Trophoblast cell (in vitro differentiated cells and primary cell): ENCODE data around the gene OR1E2.
"Not testable (repeated sequence)": the region's sequence is repeated elsewhere in the genome, so short reads cannot be mapped to it uniquely, and the experiment has no call there.

Source experiments
- DNase-seq, 2 donors: peaks; one replicate each; pipeline ENCODE4 v3.0.0-alpha.2; 2016
- H2AFZ ChIP-seq: 2 replicates; pipeline ENCODE4 v1.6.1; 2013; ENCODE audit warnings: low read length, moderate library complexity, mild to moderate bottlenecking; ENCODE audit not compliant: insufficient read depth, poor library complexity
- H2AK5ac ChIP-seq: 2 replicates; pipeline ENCODE4 v1.6.1; 2013; ENCODE audit warnings: mild to moderate bottlenecking, low read length
- H2BK120ac ChIP-seq: 2 replicates; pipeline ENCODE4 v1.6.1; 2013; ENCODE audit warnings: low read length, mild to moderate bottlenecking, moderate library complexity; ENCODE audit not compliant: insufficient read depth, poor library complexity
- H2BK12ac ChIP-seq: 2 replicates; pipeline ENCODE4 v1.6.1; 2013; ENCODE audit warnings: mild to moderate bottlenecking, low read length, moderate library complexity
- H2BK5ac ChIP-seq: 2 replicates; pipeline ENCODE4 v1.6.1; 2013; ENCODE audit warnings: low read length, low read depth, moderate library complexity, mild to moderate bottlenecking; ENCODE audit not compliant: poor library complexity
- H3K14ac ChIP-seq: 2 replicates; pipeline ENCODE4 v1.6.1; 2013; ENCODE audit warnings: mild to moderate bottlenecking, low read length
- H3K18ac ChIP-seq: 2 replicates; pipeline ENCODE4 v1.6.1; 2013; ENCODE audit warnings: mild to moderate bottlenecking, low read length
- H3K23ac ChIP-seq: 2 replicates; pipeline ENCODE4 v1.6.1; 2013; ENCODE audit warnings: low read length
- H3K27ac ChIP-seq: 2 replicates; pipeline ENCODE4 v1.5.1; 2013; ENCODE audit warnings: low read depth, mild to moderate bottlenecking, inconsistent platforms, low read length, moderate library complexity
- H3K27me3 ChIP-seq: 2 replicates; pipeline ENCODE4 v1.6.1; 2013; ENCODE audit warnings: inconsistent platforms, mild to moderate bottlenecking, low read length, moderate library complexity; ENCODE audit not compliant: insufficient read depth
- H3K36me3 ChIP-seq, 2 experiments: 1 replicate in 1 of 2; 2 replicates in 1 of 2; pipeline ENCODE4 v1.6.1; 2013; ENCODE audit warnings: low read length in 2 of 2, mild to moderate bottlenecking in 2 of 2, moderate library complexity in 1 of 2; ENCODE audit not compliant: insufficient read depth in 2 of 2, control insufficient read depth in 1 of 2
- H3K4ac ChIP-seq: 2 replicates; pipeline ENCODE4 v1.6.1; 2013; ENCODE audit warnings: low read depth, mild to moderate bottlenecking, low read length, moderate library complexity
- H3K4me1 ChIP-seq, 2 experiments: 1 replicate in 1 of 2; 2 replicates in 1 of 2; pipeline ENCODE4 v1.6.1; 2013; ENCODE audit warnings: low read length in 2 of 2, mild to moderate bottlenecking in 2 of 2, moderate library complexity in 1 of 2; ENCODE audit not compliant: insufficient read depth in 2 of 2, control insufficient read depth in 1 of 2
- H3K4me2 ChIP-seq: 2 replicates; pipeline ENCODE4 v1.6.1; 2013; ENCODE audit warnings: inconsistent platforms, mild to moderate bottlenecking, low read length, moderate library complexity
- H3K4me3 ChIP-seq: 2 replicates; pipeline ENCODE4 v1.5.1; 2013; ENCODE audit warnings: mild to moderate bottlenecking, low read depth, low read length, inconsistent platforms
- H3K79me1 ChIP-seq: one replicate; pipeline ENCODE4 v1.6.1; 2013; ENCODE audit warnings: low read length
- H3K79me2 ChIP-seq: 2 replicates; pipeline ENCODE4 v1.6.1; 2013; ENCODE audit warnings: low read length, mild to moderate bottlenecking; ENCODE audit not compliant: control insufficient read depth, insufficient read depth, poor library complexity
- H3K9ac ChIP-seq: 2 replicates; pipeline ENCODE4 v1.6.1; 2013; ENCODE audit warnings: mild to moderate bottlenecking, low read length
- H3K9me3 ChIP-seq: 2 replicates; pipeline ENCODE4 v1.6.1; 2013; ENCODE audit warnings: low read depth, mild to moderate bottlenecking, control low read depth, inconsistent platforms, low read length; ENCODE audit not compliant: insufficient read depth
- H4K12ac ChIP-seq: 2 replicates; pipeline ENCODE4 v1.6.1; 2013; ENCODE audit warnings: low read depth, mild to moderate bottlenecking, low read length, moderate library complexity
- H4K8ac ChIP-seq: 2 replicates; pipeline ENCODE4 v1.6.1; 2013; ENCODE audit warnings: low read depth, mild to moderate bottlenecking, low read length, moderate library complexity
- H4K91ac ChIP-seq: one replicate; pipeline ENCODE4 v1.6.1; 2013; ENCODE audit warnings: low read depth, mild to moderate bottlenecking, low read length, moderate library complexity
- WGBS: extraction: QIAGEN DNeasy Blood & Tissue Kit; methylation state at CpG from one replicate; pipeline ENCODE4 v1.1.7; 2013; ENCODE audit warnings: missing lambda C conversion rate; ENCODE audit not compliant: insufficient read length, insufficient coverage; ENCODE audit errors: extremely low coverage; 5-methylcytosine and 5-hydroxymethylcytosine counted together

The OR1E2 gene

GRCh38 chr17:3469529-3469928, 35.9 kb upstream of the OR1E2 start:
- DNase-seq, result no peak
- Histone ChIP-seq H3K27ac (no peak overlapping the region), H3K27me3 (no peaks in the 10 kb centered on the region), H3K4me3 (no peak overlapping the region), H3K4me1 (no peaks in the 10 kb centered on the region), H3K36me3 (no peaks in the 10 kb centered on the region), H4K12ac (no peak overlapping the region), H2BK5ac (no peak overlapping the region), H3K14ac (no peak overlapping the region), H3K9me3 (no peaks in the 10 kb centered on the region), H3K4ac (no peak overlapping the region), H3K79me2 (no peaks in the 10 kb centered on the region), H3K23ac (no peak overlapping the region), H2BK12ac (no peak overlapping the region), H2AK5ac (no peak overlapping the region), H2AFZ (no peak overlapping the region), H4K91ac (no peak overlapping the region), H3K79me1 (no peaks in the 10 kb centered on the region), H3K4me2 (no peak overlapping the region), H2BK120ac (no peak overlapping the region), H3K9ac (no peak overlapping the region), H3K18ac (no peak overlapping the region), H4K8ac (no peak overlapping the region)
- WGBS, result no CpG with 5 or more reads among the region's 5 CpGs

- H2AFZ ChIP-seq, H2AK5ac ChIP-seq, H3K18ac ChIP-seq, DNase-seq, H3K4me1 ChIP-seq, H3K9me3 ChIP-seq, H3K79me2 ChIP-seq, H3K14ac ChIP-seq, H3K79me1 ChIP-seq, H2BK120ac ChIP-seq, H3K4ac ChIP-seq, H3K4me2 ChIP-seq, H4K91ac ChIP-seq, H3K9ac ChIP-seq, H4K12ac ChIP-seq, H3K27me3 ChIP-seq, H2BK12ac ChIP-seq, H3K36me3 ChIP-seq, H4K8ac ChIP-seq, H3K27ac ChIP-seq, H3K23ac ChIP-seq, H3K4me3 ChIP-seq, H2BK5ac ChIP-seq: not testable (repeated sequence)
- WGBS, result no CpG with 5 or more reads among the region's 1 CpG
Measured at GRCh38 chr17:3466355-3466754, 32.7 kb upstream of the OR1E2 start.

- Histone ChIP-seq H2BK12ac (no peak overlapping the region), H3K79me1 (no peaks in the 10 kb centered on the region), H3K27ac (no peak overlapping the region), H3K4ac (no peak overlapping the region), H3K9ac (no peak overlapping the region), H3K4me1 (no peaks in the 10 kb centered on the region), H3K27me3 (no peaks in the 10 kb centered on the region), H3K18ac (no peak overlapping the region), H4K12ac (no peak overlapping the region), H3K4me2 (no peak overlapping the region), H3K4me3 (no peak overlapping the region), H4K8ac (no peak overlapping the region), H3K23ac (no peak overlapping the region), H2AK5ac (no peak overlapping the region), H3K36me3 (no peaks in the 10 kb centered on the region), H3K79me2 (no peaks in the 10 kb centered on the region), H3K9me3 (no peaks in the 10 kb centered on the region), H3K14ac (no peak overlapping the region), H2BK5ac (no peak overlapping the region), H4K91ac (no peak overlapping the region), H2BK120ac (no peak overlapping the region), H2AFZ (no peak overlapping the region)
- no peak for DNase-seq
- WGBS, result no CpG with 5 or more reads among the region's 2 CpGs
Measured at GRCh38 chr17:3448059-3448665, 14.5 kb upstream of the OR1E2 start.

- Histone ChIP-seq H4K12ac (no peak overlapping the region), H3K79me2 (no peaks in the 10 kb centered on the region), H2BK12ac (no peak overlapping the region), H3K36me3 (no peaks in the 10 kb centered on the region), H3K4me3 (no peak overlapping the region), H3K14ac (no peak overlapping the region), H3K4ac (no peak overlapping the region), H3K27ac (no peak overlapping the region), H2BK120ac (no peak overlapping the region), H3K4me2 (no peak overlapping the region), H2AK5ac (no peak overlapping the region), H3K4me1 (no peaks in the 10 kb centered on the region), H3K18ac (no peak overlapping the region), H2BK5ac (no peak overlapping the region), H2AFZ (no peak overlapping the region), H3K9ac (no peak overlapping the region), H4K8ac (no peak overlapping the region), H3K79me1 (no peaks in the 10 kb centered on the region), H4K91ac (no peak overlapping the region), H3K27me3 (no peaks in the 10 kb centered on the region), H3K23ac (no peak overlapping the region), H3K9me3 (no peaks in the 10 kb centered on the region)
- no peak for DNase-seq
- no CpG with 5 or more reads among the region's 2 CpGs for WGBS
Measured at GRCh38 chr17:3447625-3448024, 14.0 kb upstream of the OR1E2 start.
